Body of pancreas (tissue), 4 donors: ENCODE results near the gene IGSF3. TPM values are rescaled to one million over a fixed set of nuclear protein-coding genes. Genes with fewer than 3 reads are reported as not detected.
"Not testable (repeated sequence)": the region's sequence is repeated elsewhere in the genome, so short reads cannot be mapped to it uniquely, and the experiment has no call there.

Source experiments
- ATAC-seq: fragments of 150-250 bp; one replicate; pipeline ENCODE4 v1.9.1; 2016
- DNase-seq, 4 donors: peaks; one replicate each; pipeline ENCODE4 v3.0.0-alpha.2; 2019
- H3K27ac ChIP-seq, 4 donors: fragments of 200-600 bp; sonication (generic); 1 replicate in 3 of 4; 2 replicates in 1 of 4; pipeline versions ENCODE4 v1.5.1 to v1.6.1; 2016 to 2019; ENCODE audit warnings: mild to moderate bottlenecking in 1 of 4, mixed read lengths in 1 of 4, moderate library complexity in 1 of 4
- H3K27me3 ChIP-seq, 2 donors: fragments of 200-600 bp; sonication (generic); one replicate each; pipeline ENCODE4 v1.6.0; 2016; ENCODE audit warnings: mild to moderate bottlenecking in 1 of 2
- H3K36me3 ChIP-seq, 2 donors: fragments of 200-600 bp; sonication (generic); replicated peaks in 1 of 2; 2 replicates each; pipeline ENCODE4 v1.5.1; 2016; ENCODE audit warnings: low read depth in 2 of 2; ENCODE audit not compliant: insufficient read depth in 1 of 2
- H3K4me1 ChIP-seq: fragments of 200-600 bp; sonication (generic); one replicate; pipeline ENCODE4 v1.6.0; 2016
- H3K4me3 ChIP-seq, 2 donors: fragments of 200-600 bp; sonication (generic); 1 replicate in 1 of 2; 2 replicates in 1 of 2; pipeline ENCODE4 v1.5.1; 2016 to 2019
- H3K9me3 ChIP-seq, 3 donors: fragments of 200-600 bp; sonication (generic); 1 replicate in 2 of 3; 2 replicates in 1 of 3; pipeline ENCODE4 v1.5.1; 2016
- CTCF ChIP-seq, 7 experiments: fragments of 450-650 bp in 4 of 7; fragments of 200-600 bp in 3 of 7; sonication (generic) in 3 of 7; IDR thresholded peaks; one replicate each; pipeline ENCODE4 v1.5.1; 2016 to 2019; ENCODE audit warnings: antibody characterized with exemption in 7 of 7
- WGBS, 2 donors: methylation state at CpG; one replicate each; pipeline ENCODE4 v1.1.5; 2017; 5-methylcytosine and 5-hydroxymethylcytosine counted together
- intact Hi-C: fragments of 100-400 bp; cut with DNase I; formaldehyde crosslinking; loops from one replicate; pipeline ENCODE4 v1.15.1; 2023
- total RNA-seq, 2 donors: library from RNA; depleted of rRNA; stranded (reverse); fragments of >200 nt; gene quantifications; one replicate each; pipeline ENCODE4 v1.1.0, GENCODE V29; 2016

The IGSF3 gene
- total RNA-seq, 2 donors from 2014 or later: 4.6 to 5.2 TPM

GRCh38 chr1:116595946-116596741 lies 71.4 kb downstream of the IGSF3 start:
- H3K36me3 ChIP-seq, H3K4me3 ChIP-seq, H3K27ac ChIP-seq, H3K9me3 ChIP-seq, H3K27me3 ChIP-seq, intact Hi-C loops: not testable (repeated sequence)
- ATAC-seq: peak; percentile 68
- peak; percentile 41 to 72 (median 52) for DNase-seq
- TF ChIP-seq CTCF (IDR thresholded peaks at IDR 0.05): peak in 6 of 7 experiments; percentile 30 to 54 (median 41)
- H3K4me1 ChIP-seq: peaks cover 16% of the 10 kb centered on the region
- WGBS, 2 donors: 15 to 20% methylated on average over 8 of the region's 8 CpGs

GRCh38 chr1:116595065-116595840 lies 72.3 kb downstream of the IGSF3 start:
- H3K27ac ChIP-seq, H3K27me3 ChIP-seq, intact Hi-C loops, H3K36me3 ChIP-seq, DNase-seq, H3K9me3 ChIP-seq, ATAC-seq, H3K4me3 ChIP-seq: not testable (repeated sequence)
- WGBS, 2 donors: 52 to 56% methylated on average over 3 to 4 of the region's 4 CpGs
- TF ChIP-seq CTCF (IDR thresholded peaks at IDR 0.05): peak in 2 of 7 experiments; percentile 17 to 20
- H3K4me1 ChIP-seq: peaks cover 16% of the 10 kb centered on the region

- H3K4me3 ChIP-seq, H3K27ac ChIP-seq, DNase-seq, H3K27me3 ChIP-seq, H3K36me3 ChIP-seq, ATAC-seq, intact Hi-C loops, H3K9me3 ChIP-seq: not testable (repeated sequence)
- WGBS, 2 donors: 85 to 87% methylated on average over 3 of the region's 3 CpGs
- peaks cover 16% of the 10 kb centered on the region for H3K4me1 ChIP-seq
Observed at GRCh38 chr1:116593977-116594376, 73.6 kb downstream of the IGSF3 start.

GRCh38 chr1:116593401-116593800 lies 74.1 kb downstream of the IGSF3 start:
- DNase-seq, H3K27ac ChIP-seq, H3K9me3 ChIP-seq, ATAC-seq, H3K27me3 ChIP-seq, H3K4me3 ChIP-seq, intact Hi-C loops, H3K36me3 ChIP-seq: not testable (repeated sequence)
- WGBS, 2 donors: 88 to 98% methylated on average over 3 of the region's 5 CpGs
- peaks cover 16% of the 10 kb centered on the region for H3K4me1 ChIP-seq

GRCh38 chr1:116591951-116592605 lies 75.5 kb downstream of the IGSF3 start:
- WGBS, 2 donors: 86 to 94% methylated on average over 5 to 6 of the region's 7 CpGs
- DNase-seq, ATAC-seq, H3K27ac ChIP-seq, H3K27me3 ChIP-seq, intact Hi-C loops, H3K36me3 ChIP-seq, H3K9me3 ChIP-seq, H3K4me3 ChIP-seq: not testable (repeated sequence)
- H3K4me1 ChIP-seq: peaks cover 13% of the 10 kb centered on the region

GRCh38 chr1:116591006-116591950 lies 76.3 kb downstream of the IGSF3 start:
- H3K36me3 ChIP-seq, ATAC-seq, H3K4me3 ChIP-seq, H3K9me3 ChIP-seq, H3K27ac ChIP-seq, H3K4me1 ChIP-seq, H3K27me3 ChIP-seq, intact Hi-C loops, DNase-seq: not testable (repeated sequence)
- 63 to 81% methylated on average over 2 of the region's 10 CpGs for WGBS, 2 donors

GRCh38 chr1:116590359-116591005 lies 77.1 kb downstream of the IGSF3 start:
- H3K36me3 ChIP-seq, DNase-seq, ATAC-seq, H3K27ac ChIP-seq, H3K27me3 ChIP-seq, H3K9me3 ChIP-seq, H3K4me1 ChIP-seq, H3K4me3 ChIP-seq, intact Hi-C loops: not testable (repeated sequence)
- WGBS, 2 donors: 82 to 88% methylated on average over 5 to 6 of the region's 6 CpGs

- DNase-seq, H3K27me3 ChIP-seq, H3K9me3 ChIP-seq, intact Hi-C loops, H3K36me3 ChIP-seq, ATAC-seq, H3K27ac ChIP-seq, H3K4me3 ChIP-seq, H3K4me1 ChIP-seq: not testable (repeated sequence)
- WGBS, 2 donors: 65 to 72% methylated on average over 8 to 9 of the region's 9 CpGs
Observed at GRCh38 chr1:116589101-116589735, 78.3 kb downstream of the IGSF3 start.
